Activated naive CD8-positive, alpha-beta T cell treated with anti-CD3 and anti-CD28 coated beads for 36 hours (primary cell): Measurements from ENCODE around the gene DENND4A. TPM values are rescaled to one million over a fixed set of nuclear protein-coding genes. Genes with fewer than 3 reads are reported as not detected.
"Not testable (repeated sequence)": the region's sequence is repeated elsewhere in the genome, so short reads cannot be mapped to it uniquely, and the experiment has no call there.

Experiments
- DNase-seq: peaks from one replicate; pipeline ENCODE4 v3.0.0; 2021
- H3K27ac Mint-ChIP-seq: one replicate; pipeline ENCODE4 v1.8.0; 2022; ENCODE audit warnings: mild to moderate bottlenecking, moderate library complexity, mixed read lengths
- H3K27me3 Mint-ChIP-seq: one replicate; pipeline ENCODE4 v1.8.0; 2022; ENCODE audit warnings: mild to moderate bottlenecking, mixed read lengths
- H3K36me3 Mint-ChIP-seq: one replicate; pipeline ENCODE4 v1.8.0; 2021; ENCODE audit warnings: mild to moderate bottlenecking, mixed read lengths
- H3K4me1 Mint-ChIP-seq: one replicate; pipeline ENCODE4 v1.8.0; 2021; ENCODE audit warnings: mixed read lengths
- H3K4me3 Mint-ChIP-seq: one replicate; pipeline ENCODE4 v1.8.0; 2022; ENCODE audit warnings: mild to moderate bottlenecking, moderate library complexity, mixed read lengths
- H3K9me3 Mint-ChIP-seq: one replicate; pipeline ENCODE4 v1.8.0; 2022; ENCODE audit warnings: mixed read lengths
- total RNA-seq, 2 experiments: library from RNA; stranded (reverse); gene quantifications; one replicate each; pipeline ENCODE4 v1.2.3, GENCODE V29; 2021

Gene DENND4A
- total RNA-seq, 2 experiments from 2014 or later = 47.6 to 52.2 TPM

DNA sequence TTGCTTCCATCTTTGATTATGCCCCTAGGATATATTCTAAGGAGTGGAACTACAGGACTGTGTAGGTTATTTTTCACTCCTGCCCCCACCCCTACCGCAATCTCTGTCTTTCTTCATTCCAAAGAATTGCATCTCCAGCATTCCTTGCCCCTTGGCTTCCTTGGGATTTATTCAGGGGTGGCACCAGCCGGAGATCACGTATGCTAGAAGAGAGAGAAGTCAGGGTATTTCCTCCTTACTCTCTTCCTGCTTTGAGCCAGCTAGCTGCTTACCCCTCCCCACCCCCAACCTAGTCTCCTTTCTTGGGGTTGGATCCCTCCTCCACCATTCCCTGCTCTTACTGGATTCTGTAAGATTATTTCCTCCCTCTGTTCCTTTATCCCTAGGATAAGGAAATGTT, 35.0 kb upstream of the DENND4A start:
- Mint-ChIP-seq H3K9me3 (no peaks in the 10 kb centered on the region), H3K36me3 (peaks cover 2% of the 10 kb centered on the region), H3K4me1 (peaks cover 38% of the 10 kb centered on the region)

DNA sequence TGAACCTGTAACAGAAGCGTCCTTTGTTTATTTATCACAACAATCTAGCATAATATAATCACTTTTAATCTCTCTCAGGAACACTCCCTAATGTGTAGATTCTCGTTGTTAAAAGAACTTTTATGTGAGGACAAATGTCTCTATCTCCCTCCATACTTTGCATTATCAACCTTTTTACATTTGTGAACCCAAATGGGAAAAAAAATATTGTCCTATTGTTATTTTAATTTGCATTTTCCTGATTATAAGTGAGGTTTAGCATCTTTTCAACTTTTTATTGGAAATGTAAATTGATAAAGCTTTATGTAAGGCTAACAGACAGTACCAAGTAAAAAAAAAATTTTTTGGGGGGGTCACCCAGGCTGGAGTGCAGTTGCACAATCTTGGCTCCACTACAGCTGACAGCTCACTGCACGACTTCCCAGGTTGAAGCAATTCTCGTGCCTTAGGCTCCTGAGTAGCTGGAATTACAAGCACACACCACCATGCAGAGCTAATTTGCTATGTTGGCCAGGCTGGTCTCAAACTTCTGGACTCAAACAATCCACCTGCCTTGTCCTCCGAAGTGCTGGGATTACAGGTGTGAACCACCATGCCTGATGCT, 33.0 kb upstream of the DENND4A start:
- Mint-ChIP-seq H3K4me3 (no peak overlapping the region), H3K4me1 (peaks cover 50% of the 10 kb centered on the region), H3K36me3 (peaks cover 2% of the 10 kb centered on the region), H3K9me3 (no peaks in the 10 kb centered on the region), H3K27ac (no peak overlapping the region), H3K27me3 (no peaks in the 10 kb centered on the region)
- no peak for DNase-seq

More for the DNA sequence above, 35.0 kb upstream of the DENND4A start:
- Mint-ChIP-seq H3K27me3 (no peaks in the 10 kb centered on the region), H3K27ac (peak overlapping the region; percentile 86), H3K4me3 (peak overlapping the region; percentile 61)
- DNase-seq = no peak

DNA sequence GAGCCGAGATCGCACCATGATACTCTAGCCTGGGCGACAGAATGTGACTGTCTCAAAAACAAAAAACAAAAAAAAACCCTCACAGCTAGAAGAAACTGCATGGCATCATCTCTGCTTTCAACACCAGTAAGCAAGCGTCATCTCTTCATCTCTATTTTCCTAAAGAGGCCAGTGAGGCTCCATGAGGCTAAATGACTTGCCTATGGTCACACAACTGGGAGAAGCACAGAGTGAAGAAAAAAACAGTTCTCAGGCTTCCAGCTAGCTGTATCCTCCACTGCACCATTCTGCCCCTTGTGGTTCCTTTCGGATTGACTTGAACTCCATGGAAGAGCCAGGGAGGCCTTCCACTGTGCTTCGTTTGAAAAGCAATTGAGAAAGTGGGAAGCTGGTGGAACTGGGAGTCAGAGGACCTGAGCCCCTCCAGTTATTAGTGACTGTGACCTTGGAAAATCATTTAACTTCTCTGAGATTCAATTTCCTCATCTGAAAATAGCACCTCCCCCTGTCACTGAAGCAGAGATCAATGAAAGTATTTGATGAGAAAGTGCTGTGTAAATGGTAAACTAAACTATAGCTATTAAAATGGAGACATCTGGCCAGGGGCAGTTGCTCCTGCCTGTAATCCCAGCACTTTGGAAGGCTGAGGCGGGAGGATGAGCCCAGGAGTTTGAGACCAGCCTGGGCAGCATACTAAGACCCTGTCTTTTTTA, 32.1 kb upstream of the DENND4A start:
- no peak for DNase-seq
- no peaks in the 10 kb centered on the region for H3K27me3 Mint-ChIP-seq
- peaks cover 54% of the 10 kb centered on the region for H3K4me1 Mint-ChIP-seq
- H3K27ac Mint-ChIP-seq = peak overlapping the region; percentile 19
- no peaks in the 10 kb centered on the region for H3K9me3 Mint-ChIP-seq
- peaks cover 2% of the 10 kb centered on the region for H3K36me3 Mint-ChIP-seq
- no peak overlapping the region for H3K4me3 Mint-ChIP-seq

DNA sequence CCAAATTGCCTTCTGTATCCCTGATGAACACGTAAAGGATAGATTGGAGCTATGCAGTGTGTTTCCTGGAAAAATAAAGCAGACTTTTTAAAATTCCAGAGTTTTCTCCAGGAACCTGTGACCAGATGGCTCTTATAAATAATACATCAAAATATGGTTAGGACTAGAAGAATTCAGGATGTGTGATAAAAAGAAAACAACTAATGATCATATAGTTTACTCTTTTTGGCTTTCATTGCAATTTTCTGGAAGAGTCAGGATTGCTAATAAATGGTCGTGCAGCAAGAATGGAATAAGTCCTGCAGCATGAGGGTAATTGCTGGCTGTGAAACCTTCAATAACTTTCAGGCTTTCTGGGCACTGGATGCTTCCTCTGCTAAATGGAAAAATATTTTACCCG, 30.2 kb upstream of the DENND4A start:
- H3K4me3 Mint-ChIP-seq = no peak overlapping the region

DNA sequence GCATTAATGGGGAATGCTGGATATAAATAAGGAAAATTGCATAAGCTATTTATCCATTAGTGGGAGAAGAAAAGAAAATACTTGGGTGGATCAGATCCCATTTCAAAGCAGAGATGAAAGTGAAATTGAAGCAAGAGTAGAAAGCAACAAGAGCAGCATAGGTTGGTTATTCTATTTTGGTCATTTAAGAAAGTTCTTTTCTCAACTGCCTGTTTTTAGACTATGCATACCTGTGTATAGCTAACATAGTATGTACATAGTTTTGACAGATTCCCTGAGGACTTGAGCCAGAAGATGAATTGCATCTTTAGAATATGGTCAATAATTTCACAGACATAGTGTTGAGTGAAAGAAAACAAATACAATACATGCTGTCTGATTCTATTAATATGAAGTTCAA, 29.0 kb upstream of the DENND4A start:
- Mint-ChIP-seq H3K27ac (peak overlapping the region; percentile 95), H3K4me3 (no peak overlapping the region), H3K9me3 (peaks cover 4% of the 10 kb centered on the region), H3K27me3 (peaks cover 4% of the 10 kb centered on the region), H3K4me1 (peaks cover 57% of the 10 kb centered on the region), H3K36me3 (peaks cover 6% of the 10 kb centered on the region)
- DNase-seq = no peak

More for the DNA sequence above, 30.2 kb upstream of the DENND4A start:
- Mint-ChIP-seq H3K4me1 (peaks cover 52% of the 10 kb centered on the region), H3K27ac (no peak overlapping the region), H3K27me3 (no peaks in the 10 kb centered on the region), H3K9me3 (no peaks in the 10 kb centered on the region), H3K36me3 (peaks cover 3% of the 10 kb centered on the region)
- DNase-seq = no peak

DNA sequence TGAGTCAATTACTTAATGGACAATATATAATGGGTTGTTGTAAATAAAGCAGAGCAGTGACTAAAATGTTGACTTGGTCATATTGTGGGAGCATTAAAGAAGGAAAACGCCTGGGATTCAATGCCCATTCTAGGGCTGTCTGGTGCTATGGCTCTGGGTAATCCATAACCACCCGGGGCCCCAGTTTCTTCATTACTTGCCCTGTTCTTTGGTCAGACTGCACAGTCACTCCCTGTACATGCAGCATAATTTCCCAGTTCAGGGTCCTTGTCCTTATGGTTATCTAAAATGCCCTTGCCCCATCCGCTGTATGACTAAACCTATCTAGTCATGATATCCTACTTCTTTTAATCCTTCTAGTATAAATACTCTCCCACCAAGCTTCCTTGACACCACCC, 27.5 kb upstream of the DENND4A start:
- Mint-ChIP-seq H3K9me3 (peaks cover 5% of the 10 kb centered on the region), H3K27ac (peak overlapping the region; percentile 95), H3K36me3 (peaks cover 7% of the 10 kb centered on the region), H3K4me1 (peaks cover 62% of the 10 kb centered on the region), H3K27me3 (peaks cover 4% of the 10 kb centered on the region), H3K4me3 (no peak overlapping the region)
- no peak for DNase-seq

DNA sequence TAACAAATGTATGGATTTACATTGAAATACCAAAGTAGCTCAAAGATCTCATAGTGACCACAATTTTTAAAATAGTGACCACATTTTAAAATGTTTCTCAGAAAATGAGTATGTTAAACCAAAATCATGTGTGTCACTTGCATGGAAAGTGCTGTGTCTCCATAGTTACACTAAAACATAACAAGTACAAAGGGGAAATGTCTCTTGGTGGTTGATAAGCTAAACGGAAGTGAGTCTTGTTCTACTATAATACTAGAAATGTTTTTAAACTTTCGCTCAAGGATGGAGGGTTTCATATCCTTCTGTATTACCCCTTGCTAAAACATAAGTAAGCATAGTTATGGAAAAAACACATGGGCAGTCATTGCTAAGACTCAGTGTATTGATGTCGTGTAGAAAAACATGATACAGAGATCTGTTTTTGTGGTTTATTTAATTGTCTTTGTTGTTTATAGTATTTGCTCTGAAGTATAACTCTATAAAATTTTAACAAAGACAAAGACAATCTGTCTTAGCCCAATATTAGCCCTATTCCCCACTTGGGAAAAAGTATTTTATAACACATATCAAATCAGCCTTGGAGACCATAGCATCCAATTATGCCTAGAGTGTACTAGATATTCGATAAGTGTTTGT, 27.0 kb upstream of the DENND4A start:
- peaks cover 7% of the 10 kb centered on the region for H3K36me3 Mint-ChIP-seq
- peaks cover 4% of the 10 kb centered on the region for H3K27me3 Mint-ChIP-seq
- DNase-seq = no peak
- H3K4me1 Mint-ChIP-seq = peaks cover 58% of the 10 kb centered on the region
- peak overlapping the region; percentile 71 for H3K4me3 Mint-ChIP-seq
- peak overlapping the region; percentile 95 for H3K27ac Mint-ChIP-seq
- peaks cover 5% of the 10 kb centered on the region for H3K9me3 Mint-ChIP-seq

DNA sequence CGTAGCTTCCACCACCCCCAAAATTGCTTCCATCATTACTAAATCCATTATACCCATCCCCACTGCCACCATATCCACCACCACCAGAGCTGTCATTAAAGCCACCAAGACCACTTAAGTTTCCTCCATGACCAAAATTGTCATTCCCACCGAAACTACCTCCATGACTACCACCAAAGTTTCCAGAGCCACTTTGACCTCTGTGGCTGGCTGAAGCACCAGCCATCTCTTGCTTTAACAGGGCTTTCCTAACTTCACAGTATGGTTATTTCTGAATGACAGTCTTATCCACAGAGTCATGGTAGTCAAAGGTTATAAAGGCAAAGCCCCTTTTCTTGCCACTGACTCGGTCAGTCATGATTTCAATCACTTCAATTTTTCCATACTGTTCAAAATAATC, 24.3 kb upstream of the DENND4A start:
- peak overlapping the region; percentile 14 for H3K4me3 Mint-ChIP-seq
- H3K4me1 Mint-ChIP-seq = peaks cover 49% of the 10 kb centered on the region
- H3K9me3 Mint-ChIP-seq = peaks cover 10% of the 10 kb centered on the region
- H3K27me3 Mint-ChIP-seq = peaks cover 4% of the 10 kb centered on the region
- peak overlapping the region; percentile 80 for H3K27ac Mint-ChIP-seq
- DNase-seq = peak; percentile 58
- peaks cover 11% of the 10 kb centered on the region for H3K36me3 Mint-ChIP-seq

DNA sequence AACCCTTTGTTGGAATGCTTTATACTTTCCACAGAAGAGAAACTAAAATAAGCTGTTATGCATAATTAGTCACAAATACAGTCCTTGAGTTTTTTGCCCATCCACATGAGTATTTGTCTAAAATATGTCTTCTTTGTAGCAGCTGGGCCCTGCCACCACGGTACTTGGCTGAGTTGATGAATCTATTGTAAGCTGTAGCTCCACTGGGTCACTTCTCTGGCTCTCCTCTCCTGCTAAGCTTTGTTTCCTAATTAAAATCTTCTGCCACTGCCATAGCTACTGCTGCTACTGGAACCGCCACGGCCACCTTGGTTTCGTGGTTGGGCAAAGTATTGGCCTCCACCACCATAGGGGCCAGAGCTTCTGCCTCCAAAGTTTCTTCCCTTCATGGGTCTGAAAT, 23.9 kb upstream of the DENND4A start:
- peaks cover 44% of the 10 kb centered on the region for H3K4me1 Mint-ChIP-seq
- peak overlapping the region; percentile 80 for H3K27ac Mint-ChIP-seq
- H3K27me3 Mint-ChIP-seq, H3K4me3 Mint-ChIP-seq: not testable (repeated sequence)
- peak; percentile 38 for DNase-seq
- peaks cover 10% of the 10 kb centered on the region for H3K9me3 Mint-ChIP-seq
- H3K36me3 Mint-ChIP-seq = peaks cover 11% of the 10 kb centered on the region

DNA sequence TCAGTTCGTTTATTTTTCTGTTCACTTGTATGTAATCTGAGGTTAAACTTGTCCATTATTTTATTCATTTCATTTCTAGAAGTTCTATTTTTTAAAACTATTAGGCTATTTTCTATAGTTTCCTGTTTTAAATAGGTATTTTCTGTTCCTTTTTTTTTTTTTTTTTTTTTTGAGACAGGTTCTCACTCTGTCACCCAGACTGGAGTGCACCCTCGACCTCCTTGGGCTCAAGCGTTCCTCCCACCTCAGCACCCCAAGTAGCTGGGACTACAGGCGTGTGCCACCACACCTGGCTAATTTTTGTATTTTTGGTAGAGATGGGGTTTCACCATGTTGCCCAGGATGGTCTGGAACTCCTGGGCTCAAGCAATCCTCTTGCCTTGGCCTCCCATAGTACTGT, 22.2 kb upstream of the DENND4A start:
- DNase-seq, H3K27ac Mint-ChIP-seq, H3K27me3 Mint-ChIP-seq, H3K4me3 Mint-ChIP-seq: not testable (repeated sequence)
- H3K36me3 Mint-ChIP-seq = peaks cover 11% of the 10 kb centered on the region
- H3K4me1 Mint-ChIP-seq = peaks cover 31% of the 10 kb centered on the region
- peaks cover 11% of the 10 kb centered on the region for H3K9me3 Mint-ChIP-seq

DNA sequence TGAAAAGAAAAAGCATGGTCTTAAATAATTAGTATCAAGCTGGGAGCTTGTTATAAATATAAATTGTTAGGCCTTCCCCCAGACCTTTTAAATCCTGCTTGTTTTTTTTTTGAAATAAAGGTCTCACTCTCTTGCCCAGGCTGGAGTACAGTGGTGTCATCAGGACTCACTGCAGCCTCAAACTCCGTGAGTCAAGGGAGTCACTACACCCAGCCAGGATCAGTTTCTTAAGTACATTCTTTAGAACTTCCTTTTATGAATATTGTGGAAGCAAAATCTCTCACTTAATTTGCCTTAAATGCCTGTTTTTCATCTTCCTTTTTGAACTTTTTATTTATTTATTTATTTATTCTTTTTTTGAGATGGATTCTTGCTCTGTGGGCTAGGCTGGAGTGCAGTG, 20.8 kb upstream of the DENND4A start:
- H3K4me1 Mint-ChIP-seq = peaks cover 18% of the 10 kb centered on the region
- H3K27me3 Mint-ChIP-seq = peaks cover 4% of the 10 kb centered on the region
- H3K27ac Mint-ChIP-seq = no peak overlapping the region
- H3K36me3 Mint-ChIP-seq = peaks cover 10% of the 10 kb centered on the region
- H3K4me3 Mint-ChIP-seq = no peak overlapping the region
- H3K9me3 Mint-ChIP-seq = peaks cover 11% of the 10 kb centered on the region
- DNase-seq = no peak

DNA sequence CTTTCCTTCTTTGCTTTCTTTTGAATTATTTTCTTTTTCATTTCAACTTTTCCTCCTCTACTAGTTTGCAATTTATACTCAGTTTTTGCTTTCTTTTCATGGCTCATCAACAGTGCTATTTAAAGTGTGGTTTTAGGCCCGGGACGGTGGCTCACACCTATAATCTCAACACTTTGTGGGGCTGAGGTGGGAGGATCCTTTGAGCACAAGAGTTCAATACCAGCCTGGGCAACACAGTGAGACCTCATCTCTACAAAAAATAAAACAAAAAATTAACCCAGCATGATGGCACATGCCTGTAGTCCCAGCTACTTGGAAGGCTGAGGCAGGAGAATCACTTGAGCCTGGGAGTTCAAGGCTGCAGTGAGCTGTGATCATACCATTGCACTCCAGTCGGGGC, 20.4 kb upstream of the DENND4A start:
- Mint-ChIP-seq H3K27ac (peak overlapping the region; percentile 46), H3K4me3 (no peak overlapping the region), H3K9me3 (peaks cover 13% of the 10 kb centered on the region), H3K27me3 (peaks cover 4% of the 10 kb centered on the region), H3K4me1 (peaks cover 19% of the 10 kb centered on the region), H3K36me3 (peaks cover 12% of the 10 kb centered on the region)
- DNase-seq = no peak

DNA sequence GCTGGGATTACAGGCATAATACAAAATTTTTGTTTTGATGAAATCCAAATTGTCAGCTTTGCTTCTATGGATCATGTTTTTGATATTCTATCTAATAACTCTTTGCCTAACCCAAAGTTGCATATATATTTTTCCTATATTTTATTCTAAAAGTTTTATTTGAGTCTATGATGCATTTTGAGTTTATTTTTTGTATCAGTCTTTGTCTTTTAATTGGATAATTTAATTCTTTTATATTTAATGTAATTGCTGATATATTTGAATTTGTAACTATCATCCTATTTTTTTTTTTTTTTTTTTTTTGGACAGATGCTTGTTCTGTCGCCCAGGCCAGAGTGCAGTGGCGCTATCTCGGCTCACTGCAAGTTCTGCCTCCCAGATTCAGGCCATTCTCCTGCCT, 19.7 kb upstream of the DENND4A start:
- peaks cover 12% of the 10 kb centered on the region for H3K36me3 Mint-ChIP-seq
- peaks cover 13% of the 10 kb centered on the region for H3K9me3 Mint-ChIP-seq
- no peak for DNase-seq
- H3K4me1 Mint-ChIP-seq = peaks cover 17% of the 10 kb centered on the region
- H3K27me3 Mint-ChIP-seq = peaks cover 4% of the 10 kb centered on the region
- no peak overlapping the region for H3K27ac Mint-ChIP-seq
- H3K4me3 Mint-ChIP-seq = no peak overlapping the region

DNA sequence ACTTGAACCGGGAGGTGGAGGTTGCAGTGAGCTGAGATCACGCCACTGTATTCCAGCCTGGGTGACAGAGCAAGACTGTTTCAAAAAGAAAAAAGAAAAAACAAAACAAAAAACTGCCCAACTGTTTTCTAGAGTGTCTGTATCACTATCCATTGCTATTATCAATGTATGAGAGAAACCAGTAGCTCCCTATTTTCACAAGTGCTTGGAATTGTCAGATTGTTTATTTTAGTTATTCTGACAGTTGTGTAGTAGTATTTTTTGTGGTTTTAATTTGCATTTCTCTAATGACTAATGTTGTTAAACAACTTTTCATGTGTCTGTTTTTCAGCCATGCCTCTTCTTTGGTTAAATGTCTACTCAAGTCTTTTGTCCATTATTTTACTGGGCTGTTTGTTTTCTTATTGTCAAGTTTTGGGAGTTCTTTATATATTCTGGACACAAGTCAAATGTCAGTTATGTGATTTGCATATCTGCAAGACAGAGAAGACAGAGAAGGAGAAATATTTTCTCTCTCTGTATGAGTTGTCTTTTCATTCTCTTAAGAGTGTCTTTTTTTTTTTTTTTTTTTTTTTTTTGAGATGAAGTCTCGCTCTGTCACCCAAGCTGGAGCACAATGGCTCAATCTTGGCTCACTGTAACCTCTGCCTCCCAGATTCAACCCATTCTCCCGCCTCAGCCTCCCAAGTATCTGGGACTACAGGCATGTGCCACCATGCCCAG, 19.1 kb upstream of the DENND4A start:
- H3K36me3 Mint-ChIP-seq, H3K9me3 Mint-ChIP-seq, H3K27ac Mint-ChIP-seq, H3K4me3 Mint-ChIP-seq, H3K27me3 Mint-ChIP-seq, DNase-seq: not testable (repeated sequence)
- H3K4me1 Mint-ChIP-seq = peaks cover 15% of the 10 kb centered on the region

DNA sequence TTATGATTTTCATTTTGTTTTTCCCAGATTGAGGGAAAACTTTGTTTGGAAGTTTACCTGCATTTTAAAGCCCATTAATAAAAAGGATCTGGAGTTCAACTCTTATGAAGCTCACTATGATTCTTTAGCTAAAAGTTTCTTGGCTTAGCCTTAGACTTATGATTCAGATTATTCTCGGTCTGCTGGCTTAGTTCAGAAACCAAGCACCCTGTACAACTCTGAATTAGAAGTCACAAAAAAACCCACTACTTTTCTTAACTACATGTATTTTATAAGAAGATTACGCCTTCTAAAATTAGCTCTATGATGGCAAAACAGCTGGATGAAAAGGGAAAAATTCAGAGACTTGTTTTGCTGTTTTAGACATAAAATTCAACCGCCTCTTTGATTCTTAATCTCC, 14.3 kb upstream of the DENND4A start:
- Mint-ChIP-seq H3K4me1 (peaks cover 28% of the 10 kb centered on the region), H3K27me3 (no peaks in the 10 kb centered on the region), H3K27ac (peak overlapping the region; percentile 63), H3K9me3 (peaks cover 3% of the 10 kb centered on the region), H3K36me3 (peaks cover 2% of the 10 kb centered on the region), H3K4me3 (no peak overlapping the region)
- DNase-seq = no peak
